GM18867 (cell line): ENCODE measurements around the gene EFHD2.
"Not testable (repeated sequence)": the region's sequence is repeated elsewhere in the genome, so short reads cannot be mapped to it uniquely, and the experiment has no call there.

Experiments
- ATAC-seq: cut with Tn5 transposase; IDR thresholded peaks from one replicate; pipeline ENCODE4 v1.9.1; 2021; ENCODE audit warnings: mild to moderate bottlenecking, moderate library complexity; ENCODE audit not compliant: unreplicated experiment

Gene EFHD2

GRCh38 chr1:15411593-15412137, 2.0 kb downstream of the EFHD2 start:
- ATAC-seq = peak; percentile 46

- ATAC-seq = no peak
Measured at GRCh38 chr1:15412175-15412800, 2.6 kb downstream of the EFHD2 start.

GRCh38 chr1:15412843-15413242, 3.2 kb downstream of the EFHD2 start:
- no peak for ATAC-seq

GRCh38 chr1:15413563-15414444, 4.1 kb downstream of the EFHD2 start:
- ATAC-seq = no peak

- no peak for ATAC-seq
Measured at GRCh38 chr1:15414445-15414983, 4.8 kb downstream of the EFHD2 start.

DNA sequence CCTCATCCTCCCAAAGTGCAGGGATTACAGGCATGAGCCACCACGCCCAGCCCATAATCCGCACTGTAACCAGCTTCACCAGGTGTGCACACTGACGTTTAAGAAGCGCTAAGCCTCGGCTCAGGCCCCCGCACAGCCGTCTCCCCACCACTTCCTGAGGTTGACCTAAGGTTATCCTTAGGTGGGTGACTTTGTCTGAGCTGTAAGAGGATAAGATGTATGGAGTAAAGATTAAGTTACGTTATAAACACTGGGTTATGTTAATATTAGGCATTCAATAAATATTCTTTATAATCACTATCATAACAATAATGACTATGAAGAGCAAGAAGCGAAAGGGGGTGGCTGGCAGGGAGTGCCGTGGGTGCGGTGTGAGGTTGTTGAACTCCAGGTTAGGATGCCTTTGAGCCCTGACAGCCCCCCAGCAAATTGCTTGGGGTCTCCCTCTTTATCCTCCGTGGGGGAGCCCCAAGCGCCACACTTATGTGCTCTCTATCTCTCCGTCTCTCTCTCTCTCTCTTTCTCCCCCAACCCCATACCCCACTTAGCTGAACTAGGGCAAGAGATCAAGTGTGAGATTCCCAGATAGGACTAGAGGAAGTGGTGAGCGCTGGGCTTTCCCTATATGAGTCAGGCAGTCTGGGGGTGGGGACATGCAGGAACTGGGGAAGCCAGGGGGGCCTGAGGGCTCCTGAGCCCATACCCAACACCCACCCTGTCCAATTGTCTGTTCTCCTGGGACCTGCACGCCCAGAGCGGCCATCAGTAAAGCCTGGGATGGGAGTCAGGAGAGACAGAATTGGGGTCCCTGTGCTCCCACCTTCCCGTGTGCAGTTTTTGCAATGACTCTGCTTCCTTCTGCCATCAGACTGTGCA, 7.6 kb downstream of the EFHD2 start:
- ATAC-seq = no peak

DNA sequence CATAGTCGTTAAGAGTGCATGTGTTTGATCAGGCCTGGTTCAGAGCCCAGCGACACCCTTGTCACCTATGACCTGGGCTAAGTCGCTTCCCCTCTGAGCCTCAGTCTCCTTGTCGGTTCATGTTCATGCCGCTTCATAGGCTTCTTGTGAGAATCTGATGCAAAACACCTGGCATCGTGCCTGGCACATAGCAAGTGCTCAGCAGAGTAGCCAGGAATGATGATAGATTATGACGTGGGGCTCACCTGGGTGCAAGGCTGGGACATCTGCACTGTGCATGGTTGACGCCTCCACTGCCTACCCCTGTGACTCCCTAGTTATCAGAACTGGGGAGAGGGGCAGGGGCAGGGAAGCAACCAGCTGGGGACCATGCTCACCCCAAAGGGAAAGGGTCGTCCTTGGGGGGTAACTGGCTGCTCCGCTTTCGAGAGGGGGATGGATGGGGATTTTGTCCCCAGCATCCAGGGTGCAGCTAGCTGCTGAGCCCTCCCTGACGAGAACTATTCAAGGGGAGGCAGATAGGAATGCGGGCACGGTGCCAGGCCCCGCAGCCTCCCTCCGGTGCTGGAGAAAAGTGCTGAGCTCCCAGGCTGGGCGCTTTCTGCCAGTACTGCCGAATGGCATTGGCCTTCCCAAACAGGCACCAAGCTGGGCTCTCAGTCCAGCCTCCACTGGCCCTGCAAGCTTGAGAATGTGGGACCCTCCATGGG, 9.3 kb downstream of the EFHD2 start:
- ATAC-seq = no peak

GRCh38 chr1:15420853-15421465, 11.3 kb downstream of the EFHD2 start:
- no peak for ATAC-seq

DNA sequence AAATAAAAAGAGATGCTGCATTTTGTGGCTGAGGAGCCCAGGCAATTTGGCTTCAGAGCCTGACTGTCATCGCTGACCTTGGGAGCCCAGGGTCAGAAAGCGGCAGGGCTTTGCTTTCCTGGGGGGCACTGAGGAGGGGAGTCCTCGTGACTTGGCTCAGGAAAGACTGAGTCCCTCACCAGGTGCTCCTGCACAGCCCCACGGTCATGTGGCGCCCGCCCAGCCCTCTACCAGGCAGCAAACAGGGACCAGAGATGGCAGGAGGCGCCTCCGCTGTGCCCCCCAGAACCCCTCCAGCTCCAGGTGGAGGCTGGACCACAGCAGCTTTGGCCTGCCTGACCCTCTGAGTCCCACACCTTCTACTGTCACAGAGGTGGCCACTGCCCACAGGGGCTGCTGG, 13.2 kb downstream of the EFHD2 start:
- ATAC-seq = no peak

- ATAC-seq = no peak
Measured at GRCh38 chr1:15423355-15424077, 13.8 kb downstream of the EFHD2 start.

DNA sequence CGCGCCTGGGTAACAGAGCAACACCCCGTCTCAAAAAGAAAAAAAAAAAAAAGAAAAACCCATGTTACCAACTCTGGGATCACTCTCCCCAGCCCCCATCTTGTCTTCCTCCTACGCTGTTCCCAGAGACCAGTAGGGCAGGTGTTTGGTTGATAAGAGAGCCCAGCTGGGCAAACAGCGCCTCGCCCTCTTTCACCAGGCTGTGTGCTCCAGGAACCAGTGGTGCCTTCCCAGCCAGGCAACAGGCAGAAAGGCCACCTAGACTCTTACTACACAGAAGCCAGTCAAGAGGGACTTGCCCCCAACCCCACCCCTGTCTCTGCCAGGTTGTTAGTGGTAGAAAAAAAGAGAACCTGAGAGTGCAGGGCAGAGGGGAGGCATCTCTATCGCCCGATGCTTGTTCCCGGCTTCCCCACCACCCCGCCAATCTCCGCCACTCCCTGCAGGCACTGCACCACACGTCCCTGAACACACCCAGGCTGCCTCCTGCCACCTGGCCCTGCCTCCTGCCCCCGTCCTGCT, 14.5 kb downstream of the EFHD2 start:
- ATAC-seq = no peak

DNA sequence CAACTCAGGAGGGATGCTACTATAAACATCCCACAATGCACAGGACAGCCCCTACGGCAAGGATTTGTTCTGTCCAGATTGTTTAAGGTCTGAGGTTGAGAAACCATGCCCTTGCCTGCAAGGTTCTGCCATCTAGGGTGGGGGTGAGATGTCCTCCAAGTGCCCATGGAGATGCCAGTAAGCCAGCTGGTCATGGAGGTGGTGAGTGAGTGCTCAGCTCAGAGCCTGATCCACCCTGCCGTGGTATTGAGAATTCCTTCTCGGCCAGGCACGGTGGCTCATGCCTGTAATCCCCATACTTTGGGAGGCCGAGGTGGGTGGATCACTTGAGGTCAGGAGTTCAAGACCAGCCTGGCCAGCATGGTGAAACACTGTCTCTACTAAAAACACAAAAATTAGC, 15.3 kb downstream of the EFHD2 start:
- no peak for ATAC-seq

- no peak for ATAC-seq
Measured at GRCh38 chr1:15425521-15425920, 15.8 kb downstream of the EFHD2 start.

DNA sequence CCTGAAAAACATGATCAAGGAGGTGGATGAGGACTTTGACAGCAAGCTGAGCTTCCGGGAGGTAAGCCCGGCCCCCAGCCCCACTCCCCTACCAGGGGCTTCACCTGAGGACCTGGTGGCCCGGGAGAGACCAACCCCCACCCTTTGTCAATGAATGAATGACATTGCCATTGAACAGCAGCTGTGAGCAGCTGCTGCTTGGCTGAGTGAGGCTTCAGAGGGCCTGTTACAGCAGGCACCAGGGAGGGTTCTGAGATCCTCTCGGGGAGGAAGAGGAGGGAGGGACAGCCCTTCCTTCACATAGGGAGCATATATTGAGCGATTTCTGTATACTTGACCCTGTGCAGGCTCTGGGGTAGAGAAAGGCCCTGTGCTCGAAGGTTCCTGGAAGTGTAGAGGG, 16.3 kb downstream of the EFHD2 start:
- no peak for ATAC-seq

DNA sequence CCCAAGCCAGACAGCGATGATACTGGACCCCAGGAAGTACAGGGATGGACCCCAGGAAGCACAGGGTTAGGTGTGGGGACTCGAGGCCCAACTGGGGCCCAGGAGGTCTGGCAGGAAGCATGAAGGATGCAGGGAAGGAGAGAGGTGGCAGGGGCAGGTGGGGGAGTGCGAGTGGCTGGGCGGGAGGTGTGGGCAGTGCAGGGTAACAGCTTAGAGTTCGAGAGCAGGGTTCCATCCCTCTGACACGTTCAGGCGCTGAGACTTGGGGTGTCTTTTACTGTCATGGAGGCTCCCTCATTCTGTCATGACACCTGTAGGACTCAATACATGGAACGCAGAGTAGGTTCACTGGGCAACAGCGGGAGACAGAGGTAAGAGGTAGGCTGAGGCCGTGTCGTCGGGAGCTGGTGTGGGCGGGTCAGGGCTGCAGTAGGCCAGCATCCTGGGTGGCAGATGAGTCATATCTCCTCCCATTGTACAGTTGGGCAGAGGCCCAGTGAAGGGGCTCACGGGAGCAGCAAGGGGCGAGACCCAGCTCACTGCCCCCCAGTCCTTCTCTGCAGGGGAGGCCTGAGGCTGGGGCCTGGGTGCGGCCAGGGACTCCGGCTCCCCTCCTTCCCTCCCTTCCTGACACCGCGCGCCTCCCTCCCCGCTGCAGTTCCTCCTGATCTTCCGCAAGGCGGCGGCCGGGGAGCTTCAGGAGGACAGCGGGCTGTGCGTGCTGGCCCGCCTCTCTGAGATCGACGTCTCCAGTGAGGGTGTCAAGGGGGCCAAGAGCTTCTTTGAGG, 17.0 kb downstream of the EFHD2 start:
- ATAC-seq = no peak

- ATAC-seq = no peak
Measured at GRCh38 chr1:15427280-15427666, 17.6 kb downstream of the EFHD2 start.

DNA sequence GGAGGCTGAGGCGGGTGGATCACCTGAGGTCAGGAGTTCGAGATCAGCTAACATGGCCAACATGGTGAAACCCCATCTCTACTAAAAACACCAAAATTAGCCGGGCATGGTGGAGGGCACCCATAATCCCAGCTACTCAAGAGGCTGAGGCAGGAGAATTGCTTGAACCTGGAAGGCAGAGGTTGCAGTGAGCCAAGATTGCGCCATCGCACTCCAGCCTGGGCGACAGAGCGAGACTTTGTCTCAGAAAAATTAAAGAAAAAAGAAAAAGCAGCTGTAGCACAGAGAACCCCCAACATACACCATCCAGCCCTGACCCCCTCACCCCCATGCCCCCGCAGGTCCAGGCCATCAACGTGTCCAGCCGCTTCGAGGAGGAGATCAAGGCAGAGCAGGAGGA, 18.6 kb downstream of the EFHD2 start:
- ATAC-seq = not testable (repeated sequence)

DNA sequence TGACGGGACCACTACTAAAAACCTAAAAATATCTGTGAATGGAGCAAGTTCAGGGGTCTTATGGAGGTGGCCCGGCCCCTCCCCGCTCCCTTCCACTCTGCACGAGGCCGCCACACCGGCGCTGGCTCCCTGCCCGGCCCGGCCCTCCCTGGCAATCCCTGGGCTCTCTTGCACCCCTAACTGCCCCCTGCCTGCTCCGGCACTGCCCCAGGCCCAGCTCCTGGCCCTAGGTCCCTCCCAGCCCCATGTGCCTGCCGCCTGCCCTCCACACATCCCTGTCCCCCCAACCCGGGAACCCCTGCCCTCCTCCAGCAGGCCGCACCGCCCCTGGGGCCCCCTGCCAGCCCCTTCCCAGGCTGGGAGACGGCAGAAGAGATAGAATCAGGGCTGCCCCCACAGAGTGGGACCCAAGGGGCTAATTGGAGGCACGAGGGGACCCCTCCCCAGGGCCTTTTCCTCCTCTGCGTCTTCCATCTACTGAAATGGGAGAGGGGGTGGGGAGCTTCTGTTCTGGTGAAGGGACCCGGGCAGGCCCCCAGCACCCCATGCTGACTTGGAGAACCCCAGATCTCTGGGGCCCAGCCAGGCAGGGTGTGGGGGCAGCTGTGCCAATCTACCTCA, 19.2 kb downstream of the EFHD2 start:
- no peak for ATAC-seq
